DOHH2 (cell line): ENCODE measurements around the gene RPL9.
"Not testable (repeated sequence)": the region's sequence is repeated elsewhere in the genome, so short reads cannot be mapped to it uniquely, and the experiment has no call there.

Experiments used
- H3F3A ChIP-seq: fragments of 200-600 bp; sonication (generic), shearing (Covaris generic); 2 replicates; pipeline ENCODE4 v1.6.0; 2016; ENCODE audit warnings: antibody characterized with exemption, mild to moderate bottlenecking; ENCODE audit not compliant: control insufficient read depth, insufficient read depth
- H3K27ac ChIP-seq: fragments of 200-600 bp; sonication (generic); 2 replicates; pipeline ENCODE4 v1.5.1; 2014; ENCODE audit warnings: low read depth, mild to moderate bottlenecking, low read length, moderate library complexity
- H3K27me3 ChIP-seq: fragments of 200-600 bp; sonication (generic); 2 replicates; pipeline ENCODE4 v1.6.1; 2014; ENCODE audit warnings: mild to moderate bottlenecking, low read length, mixed read lengths; ENCODE audit not compliant: control insufficient read depth
- H3K36me3 ChIP-seq: fragments of 200-600 bp; sonication (generic); 2 replicates; pipeline ENCODE4 v1.6.1; 2014; ENCODE audit warnings: mild to moderate bottlenecking, low read length, moderate library complexity, mixed read lengths; ENCODE audit not compliant: control insufficient read depth
- H3K4me1 ChIP-seq: fragments of 200-600 bp; sonication (generic); 2 replicates; pipeline ENCODE4 v1.6.1; 2014; ENCODE audit warnings: mild to moderate bottlenecking, low read length, mixed read lengths; ENCODE audit not compliant: control insufficient read depth
- H3K4me2 ChIP-seq: fragments of 200-600 bp; sonication (generic); 2 replicates; pipeline ENCODE4 v1.6.0; 2014; ENCODE audit warnings: mild to moderate bottlenecking, low read length, moderate library complexity
- H3K4me3 ChIP-seq: fragments of 200-600 bp; sonication (generic); 2 replicates; pipeline ENCODE4 v1.5.1; 2014; ENCODE audit warnings: mild to moderate bottlenecking, low read length, mixed read lengths
- H3K79me2 ChIP-seq: fragments of 200-600 bp; sonication (generic); 2 replicates; pipeline ENCODE4 v1.6.1; 2014; ENCODE audit warnings: mild to moderate bottlenecking, low read length, mixed read lengths; ENCODE audit not compliant: control insufficient read depth
- H3K9me2 ChIP-seq: fragments of 200-600 bp; sonication (generic); replicated peaks from 2 replicates; pipeline ENCODE4 v1.6.1; 2014; ENCODE audit warnings: mild to moderate bottlenecking, low read length, mixed read lengths; ENCODE audit not compliant: control insufficient read depth
- H3K9me3 ChIP-seq: fragments of 200-600 bp; sonication (generic); 2 replicates; pipeline ENCODE4 v1.6.1; 2014; ENCODE audit warnings: antibody characterized with exemption, low read length, mixed read lengths; ENCODE audit not compliant: control insufficient read depth, insufficient read depth
- H4K20me1 ChIP-seq: fragments of 200-600 bp; sonication (generic); 2 replicates; pipeline ENCODE4 v1.6.0; 2014; ENCODE audit warnings: low read depth, mild to moderate bottlenecking, antibody characterized with exemption, low read length, moderate library complexity; ENCODE audit not compliant: control insufficient read depth, insufficient read depth
- EZH2phosphoT487 ChIP-seq: fragments of 200-600 bp; sonication (generic); IDR thresholded peaks from 2 replicates; pipeline ENCODE4 v1.6.1; 2017; ENCODE audit warnings: borderline replicate concordance, mild to moderate bottlenecking, antibody characterized with exemption, low read length, moderate library complexity, mixed read lengths
- TF ChIP-seq, protein P1 (sequence below): fragments of 200-600 bp; sonication (generic); IDR thresholded peaks from one replicate; pipeline ENCODE4 v1.5.1; 2014; ENCODE audit warnings: antibody characterized with exemption, mild to moderate bottlenecking, low read depth, low read length; ENCODE audit not compliant: poor library complexity, severe bottlenecking

Gene RPL9

DNA sequence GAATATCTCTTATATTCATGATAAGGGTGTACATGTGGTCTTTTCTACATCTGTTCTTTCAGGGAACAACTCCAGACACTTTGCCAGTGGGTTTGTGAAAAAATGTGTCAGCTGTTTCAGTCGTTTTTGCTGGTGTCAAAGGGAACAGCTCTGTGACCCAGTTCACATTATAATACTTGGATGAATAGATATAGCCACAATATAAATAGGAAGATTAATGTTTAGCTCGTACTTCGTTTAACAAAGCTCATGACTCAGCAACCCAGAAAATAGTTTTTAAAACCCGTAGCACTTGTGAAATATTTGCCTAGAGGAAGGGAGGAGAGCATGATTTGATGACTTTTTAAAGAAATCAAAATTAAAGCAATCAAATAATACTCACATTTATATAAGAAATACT, 8.0 kb upstream of the RPL9 start:
- peaks cover 76% of the 10 kb centered on the region for H3K36me3 ChIP-seq

DNA sequence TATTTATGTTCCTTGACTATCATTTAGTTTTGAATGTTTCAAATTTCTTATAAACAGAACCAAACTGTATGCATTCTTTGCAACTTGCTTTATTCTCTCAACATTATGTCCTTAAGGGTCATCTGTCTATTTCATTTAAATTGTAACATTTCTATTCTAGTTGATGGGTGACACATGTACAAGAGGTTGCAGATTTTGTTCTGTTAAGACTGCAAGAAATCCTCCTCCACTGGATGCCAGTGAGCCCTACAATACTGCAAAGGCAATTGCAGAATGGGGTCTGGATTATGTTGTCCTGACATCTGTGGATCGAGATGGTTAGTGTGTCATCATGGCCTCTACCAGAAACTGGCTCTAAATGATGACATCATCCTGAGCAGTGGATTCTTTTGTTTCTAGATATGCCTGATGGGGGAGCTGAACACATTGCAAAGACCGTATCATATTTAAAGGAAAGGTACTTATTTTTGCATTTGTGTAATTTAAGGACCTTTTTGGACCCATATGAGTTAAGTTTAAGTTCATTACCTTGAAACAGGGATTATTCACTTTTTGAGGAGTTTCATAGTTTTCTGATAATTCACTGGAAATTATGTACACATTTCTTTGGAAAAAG, 6.3 kb upstream of the RPL9 start:
- Histone ChIP-seq H3K79me2 (peaks cover 29% of the 10 kb centered on the region), H3K36me3 (peaks cover 74% of the 10 kb centered on the region), H3K4me1 (peaks cover 26% of the 10 kb centered on the region), H3K4me2 (no peak overlapping the region), H3K4me3 (no peak overlapping the region), H3K27ac (no peak overlapping the region), H3K9me2 (no peaks in the 10 kb centered on the region), H3K27me3 (no peaks in the 10 kb centered on the region), H3F3A (peaks cover 25% of the 10 kb centered on the region), H3K9me3 (no peaks in the 10 kb centered on the region), H4K20me1 (no peaks in the 10 kb centered on the region)
- TF ChIP-seq, protein P1, sequence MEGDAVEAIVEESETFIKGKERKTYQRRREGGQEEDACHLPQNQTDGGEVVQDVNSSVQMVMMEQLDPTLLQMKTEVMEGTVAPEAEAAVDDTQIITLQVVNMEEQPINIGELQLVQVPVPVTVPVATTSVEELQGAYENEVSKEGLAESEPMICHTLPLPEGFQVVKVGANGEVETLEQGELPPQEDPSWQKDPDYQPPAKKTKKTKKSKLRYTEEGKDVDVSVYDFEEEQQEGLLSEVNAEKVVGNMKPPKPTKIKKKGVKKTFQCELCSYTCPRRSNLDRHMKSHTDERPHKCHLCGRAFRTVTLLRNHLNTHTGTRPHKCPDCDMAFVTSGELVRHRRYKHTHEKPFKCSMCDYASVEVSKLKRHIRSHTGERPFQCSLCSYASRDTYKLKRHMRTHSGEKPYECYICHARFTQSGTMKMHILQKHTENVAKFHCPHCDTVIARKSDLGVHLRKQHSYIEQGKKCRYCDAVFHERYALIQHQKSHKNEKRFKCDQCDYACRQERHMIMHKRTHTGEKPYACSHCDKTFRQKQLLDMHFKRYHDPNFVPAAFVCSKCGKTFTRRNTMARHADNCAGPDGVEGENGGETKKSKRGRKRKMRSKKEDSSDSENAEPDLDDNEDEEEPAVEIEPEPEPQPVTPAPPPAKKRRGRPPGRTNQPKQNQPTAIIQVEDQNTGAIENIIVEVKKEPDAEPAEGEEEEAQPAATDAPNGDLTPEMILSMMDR = no peak
- TF ChIP-seq EZH2phosphoT487 = no peak

More for the DNA sequence above, 8.0 kb upstream of the RPL9 start:
- Histone ChIP-seq H3K79me2 (peaks cover 12% of the 10 kb centered on the region), H3K27me3 (no peaks in the 10 kb centered on the region), H3K9me2 (no peaks in the 10 kb centered on the region), H3K27ac (no peak overlapping the region), H3K4me3 (no peak overlapping the region), H3K9me3 (no peaks in the 10 kb centered on the region), H3K4me2 (no peak overlapping the region), H4K20me1 (no peaks in the 10 kb centered on the region), H3K4me1 (peaks cover 13% of the 10 kb centered on the region), H3F3A (peaks cover 22% of the 10 kb centered on the region)
- TF ChIP-seq, protein P1 = no peak
- no peak for TF ChIP-seq EZH2phosphoT487

DNA sequence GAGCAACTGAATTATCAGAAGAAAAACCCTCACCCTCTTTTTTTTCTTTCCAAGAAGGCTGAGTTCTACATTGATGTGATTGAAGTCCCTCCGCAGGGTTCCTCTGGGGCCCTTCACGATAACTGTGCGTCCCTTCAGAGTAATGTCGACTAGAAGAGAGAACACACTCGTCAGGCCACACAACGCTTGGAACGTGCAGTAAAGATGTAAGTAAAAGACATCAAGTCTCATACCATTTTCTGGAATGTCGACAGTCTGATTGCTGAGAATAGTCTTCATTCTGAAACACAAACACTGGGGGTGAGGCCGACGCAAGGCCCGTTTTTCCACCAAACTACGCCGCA, 589 bp downstream of the RPL9 start:
- H3K36me3 ChIP-seq = peaks cover 86% of the 10 kb centered on the region
- H4K20me1 ChIP-seq = peaks cover 39% of the 10 kb centered on the region
- H3K27ac ChIP-seq = peak overlapping the region; percentile 88
- peaks cover 40% of the 10 kb centered on the region for H3K4me1 ChIP-seq
- peak overlapping the region; percentile 75 for H3K4me2 ChIP-seq
- not testable (repeated sequence) for H3K9me2 ChIP-seq, H3K9me3 ChIP-seq, H3K27me3 ChIP-seq
- peaks cover 71% of the 10 kb centered on the region for H3K79me2 ChIP-seq
- peak overlapping the region; percentile 82 for H3K4me3 ChIP-seq
- H3F3A ChIP-seq = peaks cover 61% of the 10 kb centered on the region

DNA sequence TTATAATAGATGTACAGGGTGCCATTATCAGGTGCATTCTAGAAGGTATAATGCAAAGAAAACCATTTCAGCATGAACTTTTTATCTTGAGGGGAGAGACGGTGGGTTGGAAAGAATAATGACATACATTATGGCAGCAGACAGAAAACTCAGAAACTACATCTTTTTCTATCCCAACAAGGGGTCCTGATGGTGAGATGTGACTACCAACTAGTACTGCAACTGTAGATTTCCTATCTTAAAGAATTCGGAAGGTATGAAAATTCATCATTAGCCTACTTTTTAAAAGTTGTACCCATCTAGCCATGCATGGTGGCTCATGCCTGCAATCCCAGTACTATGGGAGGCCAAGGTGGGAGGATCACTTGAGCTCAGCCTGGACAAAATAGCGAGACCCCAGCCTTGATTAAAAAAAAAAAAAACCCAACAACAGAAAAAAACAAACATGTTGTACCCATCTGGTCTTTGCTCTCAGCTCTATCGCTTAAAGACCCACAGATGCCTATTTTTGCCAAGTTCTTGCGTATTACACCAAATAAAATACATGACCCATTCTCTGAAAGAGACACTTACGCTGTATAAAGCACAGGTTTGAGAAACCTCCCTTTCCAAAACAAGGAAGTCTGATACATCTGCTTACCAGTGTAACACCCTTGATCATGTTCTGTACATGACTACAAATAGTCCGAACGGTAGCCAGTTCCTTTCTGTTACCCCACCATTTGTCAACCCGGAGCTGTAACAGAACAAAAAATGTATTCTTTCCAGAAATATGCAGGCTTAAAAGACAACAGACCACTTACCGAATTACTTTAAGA, 1.6 kb downstream of the RPL9 start:
- H3K27ac ChIP-seq = peak overlapping the region; percentile 88
- peaks cover 40% of the 10 kb centered on the region for H3K4me1 ChIP-seq
- peaks cover 87% of the 10 kb centered on the region for H3K36me3 ChIP-seq
- no peak for TF ChIP-seq EZH2phosphoT487
- TF ChIP-seq, protein P1 = no peak
- H3K27me3 ChIP-seq = no peaks in the 10 kb centered on the region
- H3K79me2 ChIP-seq = peaks cover 66% of the 10 kb centered on the region
- peak overlapping the region; percentile 75 for H3K4me2 ChIP-seq
- H3K9me3 ChIP-seq = no peaks in the 10 kb centered on the region
- peak overlapping the region; percentile 82 for H3K4me3 ChIP-seq
- peaks cover 71% of the 10 kb centered on the region for H3F3A ChIP-seq
- peaks cover 42% of the 10 kb centered on the region for H4K20me1 ChIP-seq
- no peaks in the 10 kb centered on the region for H3K9me2 ChIP-seq
